Measurements from ENCODE around the gene CDH4.
A peak's percentile ranks its signal among the peaks of the same experiment; 100 is the strongest.
"Not testable (repeated sequence)": the region's sequence is repeated elsewhere in the genome, so short reads cannot be mapped to it uniquely, and the experiment has no call there.

Gene CDH4

GRCh38 chr20:61450549-61450948, 198.5 kb downstream of the CDH4 start:
- no peak overlapping the region for H3K9ac ChIP-seq (ENCODE audit: low read depth, low read length)
- H3K4me1 ChIP-seq (ENCODE audit: control insufficient read depth, insufficient read depth, low read length), result peaks cover 40% of the 10 kb centered on the region
- H3K27me3 ChIP-seq (ENCODE audit: control insufficient read depth, insufficient read depth, low read length), result no peaks in the 10 kb centered on the region
- H3K9me3 ChIP-seq (ENCODE audit: control insufficient read depth, insufficient read depth, low read length), result no peaks in the 10 kb centered on the region
- H3K27ac ChIP-seq (ENCODE audit: low read depth, low read length), result peak overlapping the region; percentile 54
- no peaks in the 10 kb centered on the region for H3K36me3 ChIP-seq (ENCODE audit: control insufficient read depth, insufficient read depth, low read length)
- no peak overlapping the region for H3K4me3 ChIP-seq (ENCODE audit: low read depth, low read length)

DNA sequence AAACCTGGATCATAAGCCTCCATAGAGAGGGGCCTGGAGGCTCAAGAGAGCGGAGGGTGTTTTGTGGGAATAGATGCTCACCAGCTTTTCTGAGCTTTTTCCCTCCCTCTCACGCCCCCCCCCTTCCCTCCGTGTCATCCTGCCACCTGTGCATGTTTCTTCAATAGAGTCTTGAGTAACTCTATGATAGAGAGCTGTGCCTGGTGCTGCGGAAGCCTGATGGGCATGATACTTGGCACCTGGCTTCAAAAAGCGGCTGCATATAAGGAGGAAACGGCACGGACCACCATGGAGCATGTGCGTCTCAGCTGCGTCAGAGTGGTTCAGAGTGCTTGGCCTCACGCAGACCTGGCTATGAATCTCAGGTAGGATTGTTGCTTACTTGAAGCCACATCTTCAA, 198.9 kb downstream of the CDH4 start:
- Histone ChIP-seq H3K9me3 (ENCODE audit: control insufficient read depth, insufficient read depth, low read length) (no peaks in the 10 kb centered on the region), H3K27ac (ENCODE audit: low read depth, low read length) (no peak overlapping the region), H3K9ac (ENCODE audit: low read depth, low read length) (no peak overlapping the region), H3K27me3 (ENCODE audit: control insufficient read depth, insufficient read depth, low read length) (no peaks in the 10 kb centered on the region), H3K4me3 (ENCODE audit: low read depth, low read length) (no peak overlapping the region), H3K36me3 (ENCODE audit: control insufficient read depth, insufficient read depth, low read length) (no peaks in the 10 kb centered on the region), H3K4me1 (ENCODE audit: control insufficient read depth, insufficient read depth, low read length) (peaks cover 40% of the 10 kb centered on the region)

DNA sequence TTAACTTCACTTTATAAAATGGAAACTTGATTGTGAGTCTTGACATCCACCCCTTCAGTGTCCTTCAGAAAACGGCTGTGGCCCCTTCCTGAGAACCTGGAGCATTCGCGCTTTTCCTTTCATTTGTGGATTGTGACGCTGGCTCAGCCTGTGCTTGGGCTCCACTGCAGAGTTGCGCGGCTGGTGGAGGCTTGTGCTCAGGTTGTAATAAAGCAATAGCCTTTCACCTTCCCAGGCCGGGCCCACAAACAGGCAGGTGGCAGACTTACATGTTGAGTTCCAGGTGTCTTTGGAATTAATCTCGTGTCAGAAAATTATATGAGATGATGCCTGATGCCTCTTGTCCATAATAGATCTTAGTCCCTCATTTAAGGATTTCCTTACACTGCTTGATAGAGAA, 199.9 kb downstream of the CDH4 start:
- peaks cover 6% of the 10 kb centered on the region; the same call in 1 of the 2 replicates for H3K27me3 ChIP-seq (ENCODE audit: control insufficient read depth, insufficient read depth, low read length)
- no peaks in the 10 kb centered on the region for H3K36me3 ChIP-seq (ENCODE audit: control insufficient read depth, insufficient read depth, low read length)
- H3K27ac ChIP-seq (ENCODE audit: low read depth, low read length), result no peak overlapping the region
- H3K9ac ChIP-seq (ENCODE audit: low read depth, low read length), result no peak overlapping the region
- peaks cover 40% of the 10 kb centered on the region for H3K4me1 ChIP-seq (ENCODE audit: control insufficient read depth, insufficient read depth, low read length)
- H3K9me3 ChIP-seq (ENCODE audit: control insufficient read depth, insufficient read depth, low read length), result no peaks in the 10 kb centered on the region
- H3K4me3 ChIP-seq (ENCODE audit: low read depth, low read length), result no peak overlapping the region

GRCh38 chr20:61453219-61453618, 201.2 kb downstream of the CDH4 start:
- Histone ChIP-seq H3K27me3 (ENCODE audit: control insufficient read depth, insufficient read depth, low read length) (peaks cover 7% of the 10 kb centered on the region; the same call in 1 of the 2 replicates), H3K4me1 (ENCODE audit: control insufficient read depth, insufficient read depth, low read length) (peaks cover 30% of the 10 kb centered on the region), H3K9ac (ENCODE audit: low read depth, low read length) (no peak overlapping the region), H3K4me3 (ENCODE audit: low read depth, low read length) (no peak overlapping the region), H3K36me3 (ENCODE audit: control insufficient read depth, insufficient read depth, low read length) (no peaks in the 10 kb centered on the region), H3K9me3 (ENCODE audit: control insufficient read depth, insufficient read depth, low read length) (no peaks in the 10 kb centered on the region), H3K27ac (ENCODE audit: low read depth, low read length) (no peak overlapping the region)

GRCh38 chr20:61453623-61454022, 201.6 kb downstream of the CDH4 start:
- not testable (repeated sequence) for H3K36me3 ChIP-seq (ENCODE audit: control insufficient read depth, insufficient read depth, low read length); H3K9ac ChIP-seq (ENCODE audit: low read depth, low read length); H3K4me3 ChIP-seq (ENCODE audit: low read depth, low read length); H3K27me3 ChIP-seq (ENCODE audit: control insufficient read depth, insufficient read depth, low read length); H3K27ac ChIP-seq (ENCODE audit: low read depth, low read length); H3K9me3 ChIP-seq (ENCODE audit: control insufficient read depth, insufficient read depth, low read length)
- peaks cover 26% of the 10 kb centered on the region for H3K4me1 ChIP-seq (ENCODE audit: control insufficient read depth, insufficient read depth, low read length)

DNA sequence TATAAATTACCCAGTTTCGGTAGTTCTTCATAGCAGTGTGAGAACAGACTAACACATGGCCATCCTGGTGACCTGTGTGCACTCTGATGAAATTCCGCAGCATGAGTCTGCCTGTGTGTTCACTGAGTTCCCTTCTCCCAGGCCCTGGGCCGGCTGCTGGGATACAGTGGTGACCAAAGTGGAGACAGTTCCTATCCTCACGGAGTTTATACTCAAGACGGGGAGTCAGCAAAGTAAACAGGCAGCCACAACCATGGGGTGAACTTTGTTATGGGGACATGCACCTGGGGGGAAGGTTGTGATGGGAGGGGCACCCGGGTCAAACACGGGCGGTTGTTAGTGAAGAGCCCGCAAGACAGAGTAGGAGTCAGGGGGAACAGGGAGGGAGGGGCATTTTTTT, 202.0 kb downstream of the CDH4 start:
- peaks cover 7% of the 10 kb centered on the region; the same call in 1 of the 2 replicates for H3K27me3 ChIP-seq (ENCODE audit: control insufficient read depth, insufficient read depth, low read length)
- no peak overlapping the region for H3K27ac ChIP-seq (ENCODE audit: low read depth, low read length)
- H3K9ac ChIP-seq (ENCODE audit: low read depth, low read length), result no peak overlapping the region
- H3K4me3 ChIP-seq (ENCODE audit: low read depth, low read length), result no peak overlapping the region
- peaks cover 21% of the 10 kb centered on the region for H3K4me1 ChIP-seq (ENCODE audit: control insufficient read depth, insufficient read depth, low read length)
- no peaks in the 10 kb centered on the region for H3K36me3 ChIP-seq (ENCODE audit: control insufficient read depth, insufficient read depth, low read length)
- no peaks in the 10 kb centered on the region for H3K9me3 ChIP-seq (ENCODE audit: control insufficient read depth, insufficient read depth, low read length)

DNA sequence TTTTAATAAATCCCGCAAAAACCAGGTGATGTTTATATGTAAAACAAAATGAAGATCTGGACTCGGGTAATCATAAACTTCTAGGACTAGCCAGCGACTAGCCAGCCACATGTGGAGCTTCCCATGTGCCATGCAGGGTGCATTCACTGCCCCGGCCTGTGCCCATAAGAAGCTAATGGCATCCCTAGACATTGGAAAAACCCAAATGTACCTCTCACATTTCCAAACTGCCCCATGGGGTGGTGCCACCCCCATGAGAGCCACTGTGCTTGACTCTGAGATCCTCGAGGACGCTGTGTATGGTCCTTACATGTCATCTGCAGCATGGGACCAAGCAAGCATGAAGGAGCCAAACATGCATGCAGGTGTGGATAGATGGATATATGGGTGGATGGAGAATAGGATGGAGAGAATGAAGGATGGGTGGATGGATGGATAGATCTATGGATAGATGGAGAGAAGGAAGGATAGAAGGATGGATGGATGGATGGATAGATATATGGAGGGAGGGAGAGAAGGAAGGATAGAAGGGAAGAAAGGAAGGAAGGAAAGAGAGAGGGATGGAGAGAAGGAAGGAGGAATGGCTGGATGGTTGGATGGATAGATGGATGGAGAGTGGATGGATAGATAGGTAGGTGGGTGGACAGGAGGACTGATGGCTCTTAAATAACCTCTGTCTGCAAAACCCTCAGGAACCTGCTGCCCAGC, 203.6 kb downstream of the CDH4 start:
- H3K27ac ChIP-seq (ENCODE audit: low read depth, low read length), result no peak overlapping the region
- H3K36me3 ChIP-seq (ENCODE audit: control insufficient read depth, insufficient read depth, low read length), result no peaks in the 10 kb centered on the region
- no peak overlapping the region for H3K9ac ChIP-seq (ENCODE audit: low read depth, low read length)
- H3K27me3 ChIP-seq (ENCODE audit: control insufficient read depth, insufficient read depth, low read length), result peaks cover 7% of the 10 kb centered on the region; the same call in 1 of the 2 replicates
- no peak overlapping the region for H3K4me3 ChIP-seq (ENCODE audit: low read depth, low read length)
- H3K9me3 ChIP-seq (ENCODE audit: control insufficient read depth, insufficient read depth, low read length), result no peaks in the 10 kb centered on the region
- H3K4me1 ChIP-seq (ENCODE audit: control insufficient read depth, insufficient read depth, low read length), result peaks cover 7% of the 10 kb centered on the region

- Histone ChIP-seq H3K4me1 (ENCODE audit: control insufficient read depth, insufficient read depth, low read length) (peaks cover 7% of the 10 kb centered on the region), H3K9me3 (ENCODE audit: control insufficient read depth, insufficient read depth, low read length) (0 out of 2 replicates have a peak, but pooled peaks cover 3% of the 10 kb centered on the region), H3K9ac (ENCODE audit: low read depth, low read length) (no peak overlapping the region), H3K27me3 (ENCODE audit: control insufficient read depth, insufficient read depth, low read length) (peaks cover 7% of the 10 kb centered on the region; the same call in 1 of the 2 replicates), H3K36me3 (ENCODE audit: control insufficient read depth, insufficient read depth, low read length) (no peaks in the 10 kb centered on the region), H3K4me3 (ENCODE audit: low read depth, low read length) (no peak overlapping the region), H3K27ac (ENCODE audit: low read depth, low read length) (no peak overlapping the region)
Observed at GRCh38 chr20:61457725-61458124, 205.7 kb downstream of the CDH4 start.

DNA sequence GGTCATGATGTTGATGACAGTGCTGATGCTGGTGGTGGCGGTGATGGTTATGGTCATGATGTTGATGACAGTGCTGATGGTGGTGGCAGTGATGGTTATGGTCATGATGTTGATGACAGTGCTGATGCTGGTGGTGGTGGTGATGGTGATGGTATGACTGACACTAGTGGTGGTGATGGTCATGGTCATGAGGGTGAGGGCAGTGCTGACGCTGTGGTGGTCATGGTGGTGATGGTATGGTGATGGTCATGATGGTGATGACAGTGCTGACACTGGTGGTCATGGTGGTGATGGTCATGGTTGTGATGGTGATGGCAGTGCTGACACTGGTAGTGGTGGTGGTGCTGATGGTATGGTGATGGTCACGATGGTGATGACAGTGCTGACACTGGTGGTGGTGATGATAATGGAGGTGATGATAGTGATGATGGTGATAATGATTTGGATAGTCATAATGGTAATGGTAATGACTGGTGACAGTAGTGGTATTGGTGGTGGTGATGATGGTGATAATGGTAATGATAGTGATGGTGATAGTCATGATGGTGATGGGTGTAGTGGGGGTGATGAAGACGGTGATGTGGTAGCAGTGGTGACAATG, 206.2 kb downstream of the CDH4 start:
- Histone ChIP-seq H3K4me3 (ENCODE audit: low read depth, low read length) (no peak overlapping the region), H3K9me3 (ENCODE audit: control insufficient read depth, insufficient read depth, low read length) (peaks cover 4% of the 10 kb centered on the region; the same call in 1 of the 2 replicates), H3K4me1 (ENCODE audit: control insufficient read depth, insufficient read depth, low read length) (peaks cover 5% of the 10 kb centered on the region), H3K9ac (ENCODE audit: low read depth, low read length) (no peak overlapping the region), H3K36me3 (ENCODE audit: control insufficient read depth, insufficient read depth, low read length) (no peaks in the 10 kb centered on the region), H3K27me3 (ENCODE audit: control insufficient read depth, insufficient read depth, low read length) (peaks cover 7% of the 10 kb centered on the region; the same call in 1 of the 2 replicates), H3K27ac (ENCODE audit: low read depth, low read length) (no peak overlapping the region)

GRCh38 chr20:61459266-61459665, 207.2 kb downstream of the CDH4 start:
- Histone ChIP-seq H3K27ac (ENCODE audit: low read depth, low read length) (no peak overlapping the region), H3K9me3 (ENCODE audit: control insufficient read depth, insufficient read depth, low read length) (peaks cover 4% of the 10 kb centered on the region; the same call in 1 of the 2 replicates), H3K27me3 (ENCODE audit: control insufficient read depth, insufficient read depth, low read length) (peaks cover 7% of the 10 kb centered on the region; the same call in 1 of the 2 replicates), H3K9ac (ENCODE audit: low read depth, low read length) (no peak overlapping the region), H3K36me3 (ENCODE audit: control insufficient read depth, insufficient read depth, low read length) (no peaks in the 10 kb centered on the region), H3K4me3 (ENCODE audit: low read depth, low read length) (no peak overlapping the region), H3K4me1 (ENCODE audit: control insufficient read depth, insufficient read depth, low read length) (no peaks in the 10 kb centered on the region; the same call in 1 of the 2 replicates)

DNA sequence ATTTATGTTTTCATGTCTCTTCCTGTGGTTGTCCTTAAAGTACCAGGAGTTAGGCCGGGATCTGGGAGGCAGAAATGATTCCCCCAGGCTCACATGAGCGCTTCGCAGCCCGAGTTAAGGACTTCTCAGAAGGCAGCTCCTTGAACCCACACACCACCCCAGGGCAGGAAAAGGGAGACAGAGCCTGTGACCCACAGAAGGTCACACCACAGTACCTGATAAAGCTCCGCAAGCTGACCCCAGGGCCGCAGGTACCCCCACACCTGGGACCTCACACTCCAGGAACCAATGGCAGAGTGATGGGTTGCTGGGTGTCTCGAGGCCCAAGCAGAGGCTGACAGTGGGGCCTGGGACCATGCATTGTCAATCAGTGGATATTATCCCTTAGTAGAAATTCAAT, 207.6 kb downstream of the CDH4 start:
- Histone ChIP-seq H3K27ac (ENCODE audit: low read depth, low read length) (no peak overlapping the region), H3K36me3 (ENCODE audit: control insufficient read depth, insufficient read depth, low read length) (no peaks in the 10 kb centered on the region), H3K9me3 (ENCODE audit: control insufficient read depth, insufficient read depth, low read length) (peaks cover 4% of the 10 kb centered on the region; the same call in 1 of the 2 replicates), H3K27me3 (ENCODE audit: control insufficient read depth, insufficient read depth, low read length) (peaks cover 7% of the 10 kb centered on the region; the same call in 1 of the 2 replicates), H3K9ac (ENCODE audit: low read depth, low read length) (no peak overlapping the region), H3K4me1 (ENCODE audit: control insufficient read depth, insufficient read depth, low read length) (no peaks in the 10 kb centered on the region; the same call in 1 of the 2 replicates), H3K4me3 (ENCODE audit: low read depth, low read length) (no peak overlapping the region)
